GM18498 (cell line): Measurements from ENCODE around the gene CCNB1.
"Not testable (repeated sequence)": the region's sequence is repeated elsewhere in the genome, so short reads cannot be mapped to it uniquely, and the experiment has no call there.

Experiments
- ATAC-seq: cut with Tn5 transposase; IDR thresholded peaks from one replicate; pipeline ENCODE4 v1.9.1; 2021; ENCODE audit warnings: mild to moderate bottlenecking, moderate library complexity; ENCODE audit not compliant: unreplicated experiment

The CCNB1 gene

DNA sequence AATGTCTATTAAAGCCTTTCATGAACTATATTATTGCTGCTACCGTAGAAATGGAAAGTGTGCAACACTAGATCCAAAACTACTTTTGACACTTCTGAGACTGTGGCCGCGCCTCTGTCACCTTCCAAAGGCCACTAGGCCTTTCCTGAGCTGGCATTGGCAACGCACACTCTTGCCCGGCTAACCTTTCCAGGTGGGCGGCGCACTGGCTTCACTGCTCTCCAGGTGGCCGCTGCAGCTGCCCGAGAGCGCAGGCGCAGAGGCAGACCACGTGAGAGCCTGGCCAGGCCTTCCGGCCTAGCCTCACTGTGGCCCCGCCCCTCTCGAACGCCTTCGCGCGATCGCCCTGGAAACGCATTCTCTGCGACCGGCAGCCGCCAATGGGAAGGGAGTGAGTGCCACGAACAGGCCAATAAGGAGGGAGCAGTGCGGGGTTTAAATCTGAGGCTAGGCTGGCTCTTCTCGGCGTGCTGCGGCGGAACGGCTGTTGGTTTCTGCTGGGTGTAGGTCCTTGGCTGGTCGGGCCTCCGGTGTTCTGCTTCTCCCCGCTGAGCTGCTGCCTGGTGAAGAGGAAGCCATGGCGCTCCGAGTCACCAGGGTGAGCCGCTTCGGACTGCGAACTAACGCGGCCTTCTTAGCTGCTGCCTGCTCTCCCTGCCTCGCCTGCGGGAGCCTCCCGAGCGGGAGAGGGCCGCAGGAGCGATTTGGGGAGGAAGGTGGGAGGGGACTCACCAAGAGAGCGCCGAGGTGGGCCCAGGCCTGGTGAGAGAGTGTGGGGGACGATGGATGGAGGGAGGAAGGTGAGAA, at the start of gene CCNB1:
TSS of gene CCNB1 (plus strand) at position 465 of the 807 bp plus-strand sequence. CDS start at position 578, 113 bp downstream.
- peak; percentile 99 for ATAC-seq

DNA sequence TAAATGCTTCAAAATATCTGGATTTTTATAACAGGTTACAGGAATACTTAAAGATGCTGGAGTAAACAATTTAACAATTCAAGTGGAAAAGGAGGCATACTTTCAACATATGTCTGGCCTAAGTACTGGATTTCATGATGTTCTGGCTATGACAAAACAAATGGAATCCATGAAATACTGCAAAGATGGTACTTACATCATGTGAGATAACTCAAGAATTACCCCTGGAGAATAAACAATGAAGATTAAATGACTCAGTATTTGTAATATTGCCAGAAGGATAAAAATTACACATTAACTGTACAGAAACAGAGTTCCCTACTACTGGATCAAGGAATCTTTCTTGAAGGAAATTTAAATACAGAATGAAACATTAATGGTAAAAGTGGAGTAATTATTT, 37.5 kb upstream of the CCNB1 start:
- no peak for ATAC-seq

DNA sequence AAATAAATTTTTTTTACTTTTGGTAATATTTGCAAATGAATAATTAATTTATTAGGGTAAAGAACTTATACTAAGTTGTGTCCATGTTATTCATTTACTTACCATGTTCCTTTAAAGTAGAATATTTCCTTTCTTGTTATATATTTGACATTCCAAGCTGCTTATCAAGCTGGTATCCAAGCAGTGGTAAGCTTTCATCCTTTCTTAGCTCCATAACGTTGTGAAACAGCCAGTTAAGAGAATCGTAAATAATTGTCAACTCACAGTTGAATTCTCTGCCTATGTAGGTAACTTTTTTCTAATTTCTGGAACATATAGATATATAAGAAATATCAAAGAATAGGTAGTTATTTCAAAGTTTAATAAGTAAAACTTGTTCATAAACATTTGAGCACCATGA, 36.7 kb upstream of the CCNB1 start:
- no peak for ATAC-seq

- ATAC-seq, result no peak
Measured at GRCh38 chr5:69131304-69131703, 35.6 kb upstream of the CCNB1 start.

GRCh38 chr5:69134126-69134525, 32.8 kb upstream of the CCNB1 start:
- ATAC-seq, result no peak

- peak; percentile 94 for ATAC-seq
Measured at GRCh38 chr5:69136293-69136692, 30.7 kb upstream of the CCNB1 start.

GRCh38 chr5:69137208-69137607, 29.7 kb upstream of the CCNB1 start:
- not testable (repeated sequence) for ATAC-seq

DNA sequence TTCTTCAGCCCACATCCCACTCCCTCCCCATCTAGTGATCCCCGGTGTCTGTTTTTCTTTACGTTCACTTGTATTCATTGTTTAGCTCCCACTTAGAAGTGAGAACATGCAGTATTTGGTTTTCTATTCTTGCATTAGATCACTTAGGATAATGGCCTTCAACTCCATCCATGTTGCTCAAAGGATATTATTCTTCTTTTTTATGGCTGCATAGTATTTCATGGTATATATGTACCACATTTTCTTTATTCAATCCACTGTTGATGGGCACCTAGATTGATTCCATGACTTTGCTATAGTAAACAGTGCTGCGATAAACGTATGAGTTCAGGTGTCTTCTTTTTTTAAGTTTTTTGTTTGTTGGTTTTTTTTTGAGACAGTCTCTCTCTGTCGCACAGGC, 29.1 kb upstream of the CCNB1 start:
- no peak for ATAC-seq

DNA sequence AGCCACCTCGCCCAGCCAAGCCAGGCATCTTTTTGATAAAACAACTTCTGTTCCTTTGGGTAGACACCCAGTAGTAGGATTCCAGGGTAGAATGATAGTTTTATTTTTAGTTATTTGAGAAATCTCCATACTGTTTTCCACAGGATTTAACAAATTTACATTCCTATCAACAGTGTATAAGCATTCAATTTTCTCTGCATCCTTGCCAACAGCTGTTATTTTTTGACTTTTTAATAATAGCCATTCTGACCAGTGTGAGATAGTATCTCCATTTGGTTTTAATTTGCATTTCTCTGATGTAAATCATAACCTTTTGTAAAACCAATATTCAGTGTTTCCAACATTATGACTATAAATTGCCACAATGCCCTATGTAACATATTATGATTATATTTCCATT, 28.2 kb upstream of the CCNB1 start:
- ATAC-seq, result no peak

DNA sequence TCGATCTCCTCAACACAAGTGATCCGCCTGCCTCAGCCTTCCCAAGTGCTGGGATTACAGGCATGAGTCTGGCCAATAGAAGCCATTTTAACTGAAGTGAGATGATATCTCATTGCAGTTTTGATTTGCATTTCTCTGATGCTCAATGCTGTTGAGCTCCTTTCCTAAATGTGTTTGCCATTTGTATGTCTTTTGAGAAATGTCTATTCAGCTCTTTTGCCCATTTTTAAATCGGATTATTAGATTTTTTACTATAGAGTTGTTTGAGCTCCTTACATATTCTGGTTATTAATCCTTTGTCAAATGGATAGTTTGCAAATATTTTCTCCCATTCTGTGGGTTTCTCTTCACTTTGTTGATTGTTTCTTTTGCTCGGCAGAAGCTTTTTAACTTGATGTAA, 26.7 kb upstream of the CCNB1 start:
- ATAC-seq, result not testable (repeated sequence)

- ATAC-seq, result no peak
Measured at GRCh38 chr5:69140827-69141226, 26.1 kb upstream of the CCNB1 start.

DNA sequence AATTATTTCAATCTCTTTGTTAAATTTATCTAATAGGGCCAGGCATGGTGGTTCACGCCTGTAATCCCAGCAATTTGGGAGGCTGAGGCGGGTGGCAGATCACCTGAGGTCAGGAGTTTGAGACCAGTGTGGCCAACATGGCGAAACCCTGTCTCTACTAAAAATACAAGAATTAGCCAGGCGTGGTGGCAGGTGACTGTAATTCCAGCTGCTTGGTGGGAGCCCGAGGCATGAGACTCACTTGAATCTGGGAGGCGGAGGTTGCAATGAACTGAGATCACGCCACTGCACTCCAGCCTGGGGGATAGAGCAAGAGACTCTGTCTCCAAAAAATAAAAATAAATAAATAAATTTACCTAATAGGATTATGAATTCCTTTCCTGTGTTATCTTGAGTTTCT, 18.4 kb upstream of the CCNB1 start:
- ATAC-seq, result not testable (repeated sequence)

DNA sequence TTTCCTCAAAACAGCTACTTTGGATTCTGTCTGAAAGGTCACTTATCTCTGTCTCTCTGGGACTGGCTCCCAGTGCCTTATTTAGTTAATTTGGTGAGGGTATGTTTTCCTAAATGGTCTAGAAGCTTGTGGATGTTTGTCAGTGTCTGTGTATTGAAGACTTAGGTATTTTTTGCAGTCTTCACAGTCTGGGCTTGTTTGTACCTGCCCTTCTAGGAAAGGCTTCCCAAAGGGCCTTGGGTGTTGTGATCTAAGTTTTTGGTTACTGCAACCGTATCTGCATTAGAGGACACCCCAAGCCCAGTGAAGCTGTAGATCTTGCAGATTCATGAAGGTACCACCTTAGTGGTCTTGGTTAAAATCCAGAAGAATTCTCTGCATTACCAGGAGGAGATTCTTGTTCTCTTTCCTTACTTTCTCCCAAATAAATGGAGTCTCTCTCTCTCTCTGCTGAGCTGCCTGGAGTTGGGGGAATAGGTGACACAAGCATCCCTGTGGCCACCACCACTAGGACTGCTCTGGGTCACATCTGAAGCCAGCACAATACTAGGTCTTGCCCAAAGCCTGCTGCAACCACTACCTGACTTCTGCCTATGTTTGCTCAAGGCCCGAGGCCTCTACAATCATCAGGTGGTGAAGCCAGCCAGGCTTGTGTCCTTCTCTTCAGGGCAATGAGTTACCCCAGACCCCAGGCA, 17.8 kb upstream of the CCNB1 start:
- no peak for ATAC-seq

GRCh38 chr5:69149676-69150010, 17.3 kb upstream of the CCNB1 start:
- no peak for ATAC-seq

DNA sequence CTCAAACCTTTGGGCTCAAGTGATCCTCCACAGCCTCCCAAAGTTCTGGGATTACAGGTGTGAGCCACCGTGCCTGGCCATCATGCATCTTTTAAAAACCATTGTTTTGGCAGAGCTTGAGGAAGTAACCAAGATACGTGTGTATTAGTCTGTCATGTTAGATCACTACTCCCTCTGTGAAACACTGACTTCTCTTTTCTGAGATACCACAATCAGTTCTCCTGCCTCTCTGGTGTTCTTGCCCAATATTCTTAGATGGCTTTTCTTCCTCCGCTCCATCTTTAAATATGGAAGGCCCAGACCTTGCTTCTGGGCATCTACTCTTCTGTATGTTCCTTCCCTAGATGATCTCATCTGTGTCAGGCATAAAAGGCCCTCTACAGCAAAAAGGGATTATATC, 14.2 kb upstream of the CCNB1 start:
- no peak for ATAC-seq

GRCh38 chr5:69156456-69156855, 10.5 kb upstream of the CCNB1 start:
- no peak for ATAC-seq

DNA sequence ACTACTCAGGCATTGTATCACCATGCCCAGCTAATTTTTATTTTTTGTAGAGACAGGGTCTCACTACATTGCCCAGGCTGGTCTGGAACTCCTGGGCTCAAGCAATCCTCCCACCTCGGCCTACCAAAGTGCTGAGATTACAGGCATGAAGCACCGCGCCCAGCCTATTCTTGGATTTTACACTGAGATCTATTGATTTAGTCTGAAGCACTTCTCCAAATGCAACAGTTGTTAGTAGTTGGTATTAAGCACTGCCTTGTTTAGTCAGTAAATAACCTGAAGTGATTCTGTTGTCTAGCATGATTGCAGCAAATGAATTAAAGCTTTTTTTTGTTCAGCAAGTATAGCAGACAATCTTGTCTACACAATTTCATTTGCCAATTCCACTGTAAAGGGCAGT, 8.9 kb upstream of the CCNB1 start:
- no peak for ATAC-seq

GRCh38 chr5:69160651-69161050, 6.3 kb upstream of the CCNB1 start:
- no peak for ATAC-seq

DNA sequence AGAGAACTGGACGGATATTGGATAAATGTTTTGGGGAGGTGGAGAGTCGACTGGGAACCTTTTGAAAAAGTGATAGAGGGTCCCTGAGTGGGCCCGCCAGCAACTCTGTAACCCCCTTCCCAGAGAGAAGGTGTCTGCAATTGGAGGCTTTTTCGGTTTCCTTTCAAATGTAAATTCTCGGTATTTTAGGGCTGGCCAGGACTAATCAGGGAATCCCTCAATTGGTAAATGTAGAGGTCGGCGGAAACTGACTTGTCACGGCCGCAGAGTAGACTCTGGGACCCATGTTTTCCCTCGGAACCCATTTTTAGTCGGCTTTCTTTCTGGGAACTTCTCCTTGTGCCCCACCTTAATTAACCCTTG, 524 bp downstream of the CCNB1 start:
- no peak for ATAC-seq

DNA sequence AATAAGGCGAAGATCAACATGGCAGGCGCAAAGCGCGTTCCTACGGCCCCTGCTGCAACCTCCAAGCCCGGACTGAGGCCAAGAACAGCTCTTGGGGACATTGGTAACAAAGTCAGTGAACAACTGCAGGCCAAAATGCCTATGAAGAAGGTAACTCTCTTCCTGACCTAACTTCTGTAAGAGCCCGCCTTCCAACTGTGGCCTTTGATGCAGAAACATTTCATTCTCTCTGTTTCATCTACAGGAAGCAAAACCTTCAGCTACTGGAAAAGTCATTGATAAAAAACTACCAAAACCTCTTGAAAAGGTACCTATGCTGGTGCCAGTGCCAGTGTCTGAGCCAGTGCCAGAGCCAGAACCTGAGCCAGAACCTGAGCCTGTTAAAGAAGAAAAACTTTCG, 979 bp downstream of the CCNB1 start:
- no peak for ATAC-seq

DNA sequence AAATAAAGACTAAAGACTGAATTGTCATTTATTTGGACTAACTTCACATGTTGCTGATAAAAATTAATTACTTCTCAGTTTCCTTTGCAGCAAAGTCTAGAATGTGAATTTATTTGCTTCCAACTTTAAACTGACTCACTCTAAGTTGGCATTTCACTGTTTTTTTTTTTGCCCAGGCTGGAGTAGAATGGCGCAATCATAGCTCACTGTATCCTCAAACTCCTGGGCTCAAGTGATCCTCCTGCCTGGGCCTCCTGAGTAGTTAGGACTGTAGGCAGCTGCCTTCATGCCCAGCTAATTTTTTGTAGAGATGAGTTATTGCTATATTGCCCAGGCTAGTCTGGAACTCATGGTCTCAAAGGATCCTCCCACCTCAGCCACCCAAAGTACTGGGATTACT, 3.5 kb downstream of the CCNB1 start:
- ATAC-seq, result no peak

GRCh38 chr5:69170969-69171368, 4.0 kb downstream of the CCNB1 start:
- ATAC-seq, result no peak
